Measurements from ENCODE around the gene MRPS25. TPM values are rescaled to one million over a fixed set of nuclear protein-coding genes. Genes with fewer than 3 reads are reported as not detected.

Gene MRPS25
- polyA plus RNA-seq, 3 donors = 23.7 to 60.7 (median 24.6) TPM

GRCh38 chr3:15113471-15113870 is 48.4 kb upstream of the MRPS25 start:
- no peaks in the 10 kb centered on the region for H3K27me3 ChIP-seq (ENCODE audit: control insufficient read depth in 2 of 2, insufficient read depth in 2 of 2, low read length in 2 of 2)
- DNase-seq = no peak
- TF ChIP-seq CTCF (IDR thresholded peaks at IDR 0.05) = no peak
- no peaks in the 10 kb centered on the region for H4K20me1 ChIP-seq (ENCODE audit: insufficient read depth, low read length)
- H3K27ac ChIP-seq (ENCODE audit: low read depth in 1 of 2, low read length in 2 of 2) = no peak overlapping the region
- Mint-ChIP-seq H3K9me3 (peaks cover 0 to 7% (median 4%) of the 10 kb centered on the region in 7 donors), H3K27me3 (ENCODE audit: low read depth in 3 of 3) (peaks cover 3 to 8% (median 8%) of the 10 kb centered on the region in 3 donors), H3K4me3 (no peak overlapping the region), H3K36me3 (no peaks in the 10 kb centered on the region), H3K4me1 (peaks cover 3% of the 10 kb centered on the region), H3K27ac (no peak overlapping the region)
- H3K9me3 ChIP-seq (replicated peaks in 1 of 2; ENCODE audit: control insufficient read depth in 1 of 2, insufficient read depth in 1 of 2, low read length in 2 of 2) = no peaks in the 10 kb centered on the region
- no peaks in the 10 kb centered on the region for H3K36me3 ChIP-seq (replicated peaks in 1 of 2; ENCODE audit: control insufficient read depth in 1 of 2, insufficient read depth in 2 of 2, low read length in 2 of 2)
- no peak overlapping the region for H3K4me2 ChIP-seq (replicated peaks; ENCODE audit: extremely low read depth, low read length, poor library complexity, severe bottlenecking)
- no peak overlapping the region for H2AFZ ChIP-seq (ENCODE audit: insufficient read depth, low read depth, low read length, poor library complexity, severe bottlenecking)
- H3K4me1 ChIP-seq (ENCODE audit: control insufficient read depth in 1 of 2, insufficient read depth in 2 of 2, low read length in 2 of 2) = no peaks in the 10 kb centered on the region
- no peak overlapping the region for H3K4me3 ChIP-seq (replicated peaks in 1 of 3; ENCODE audit: low read depth in 2 of 3, low read length in 3 of 3)
- 92% methylated on average over 4 of the region's 6 CpGs for WGBS (ENCODE audit: insufficient coverage)
- H3K79me2 ChIP-seq (ENCODE audit: insufficient read depth, low read length) = no peaks in the 10 kb centered on the region
- H3K9ac ChIP-seq (ENCODE audit: insufficient read depth, low read length, poor library complexity, severe bottlenecking) = no peak overlapping the region
- intact Hi-C loops (cut with micrococcal nuclease) = loop anchor here in 1 of 2 donors (10.0 kb wide), 1 partner anchor 121 kb away; no protein-coding TSS in a partner anchor

DNA sequence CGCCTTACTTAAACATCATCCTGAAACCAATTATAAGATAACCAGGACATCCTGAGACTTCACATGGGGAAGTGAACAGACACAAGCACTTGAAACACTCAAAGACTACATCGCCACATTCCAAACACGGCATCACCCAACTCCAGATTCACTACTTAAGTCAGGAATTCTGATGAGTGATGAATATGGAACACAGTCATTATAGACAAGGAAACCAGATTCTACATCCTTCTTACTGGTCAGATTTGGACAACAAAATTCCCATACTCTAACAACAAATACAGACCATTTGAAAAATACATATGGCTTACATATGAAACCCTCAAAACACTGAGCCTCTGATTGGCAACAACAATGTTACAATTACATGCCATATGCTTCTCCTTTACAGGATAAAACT is 46.9 kb upstream of the MRPS25 start:
- DNase-seq = no peak
- Mint-ChIP-seq H3K27me3 (ENCODE audit: low read depth in 3 of 3) (peaks cover 0 to 11% (median 7%) of the 10 kb centered on the region in 3 donors), H3K36me3 (no peaks in the 10 kb centered on the region), H3K9me3 (peaks cover 0 to 7% (median 4%) of the 10 kb centered on the region in 7 donors), H3K27ac (no peak overlapping the region), H3K4me3 (no peak overlapping the region), H3K4me1 (peaks cover 13% of the 10 kb centered on the region)
- Histone ChIP-seq H4K20me1 (ENCODE audit: insufficient read depth, low read length) (no peaks in the 10 kb centered on the region), H3K27me3 (ENCODE audit: control insufficient read depth in 2 of 2, insufficient read depth in 2 of 2, low read length in 2 of 2) (no peaks in the 10 kb centered on the region), H3K4me1 (ENCODE audit: control insufficient read depth in 1 of 2, insufficient read depth in 2 of 2, low read length in 2 of 2) (peaks cover 14% of the 10 kb centered on the region in 2 donors), H3K9me3 (replicated peaks in 1 of 2; ENCODE audit: control insufficient read depth in 1 of 2, insufficient read depth in 1 of 2, low read length in 2 of 2) (no peaks in the 10 kb centered on the region), H3K4me2 (replicated peaks; ENCODE audit: extremely low read depth, low read length, poor library complexity, severe bottlenecking) (no peak overlapping the region), H3K36me3 (replicated peaks in 1 of 2; ENCODE audit: control insufficient read depth in 1 of 2, insufficient read depth in 2 of 2, low read length in 2 of 2) (no peaks in the 10 kb centered on the region), H3K4me3 (replicated peaks in 1 of 3; ENCODE audit: low read depth in 2 of 3, low read length in 3 of 3) (no peak overlapping the region), H3K9ac (ENCODE audit: insufficient read depth, low read length, poor library complexity, severe bottlenecking) (no peak overlapping the region), H3K27ac (ENCODE audit: low read depth in 1 of 2, low read length in 2 of 2) (no peak overlapping the region), H2AFZ (ENCODE audit: insufficient read depth, low read depth, low read length, poor library complexity, severe bottlenecking) (no peak overlapping the region), H3K79me2 (ENCODE audit: insufficient read depth, low read length) (no peaks in the 10 kb centered on the region)
- intact Hi-C loops (cut with micrococcal nuclease) = loop anchor here in 1 of 2 donors (10.0 kb wide), 1 partner anchor 123 kb away; no protein-coding TSS in a partner anchor
- TF ChIP-seq CTCF (IDR thresholded peaks at IDR 0.05) = no peak
- WGBS (ENCODE audit: insufficient coverage) = 11% methylated on average over 1 of the region's 3 CpGs

Data from CD14-positive monocyte (primary cell).